Astrocyte (in vitro differentiated cells and primary cell): ENCODE data around the gene DIAPH3.

Experiments used
- CTCF ChIP-seq: IDR thresholded peaks from 2 replicates; pipeline ENCODE4 v1.5.1; 2011; ENCODE audit warnings: low read depth, mild to moderate bottlenecking, inconsistent platforms, low read length, moderate library complexity; ENCODE audit not compliant: insufficient read depth
- EZH2 ChIP-seq: IDR thresholded peaks from 2 replicates; pipeline ENCODE4 v1.6.1; 2012; ENCODE audit warnings: mild to moderate bottlenecking, low read length, inconsistent platforms; ENCODE audit not compliant: insufficient read depth

- TF ChIP-seq CTCF (no peak), EZH2 (no peak)
Observed at GRCh38 chr13:59885076-59885475, 278.7 kb downstream of the DIAPH3 start.
